Transverse colon (tissue), 3 donors: ENCODE data around the gene VAV2.

Experiments
- CTCF ChIP-seq, 5 experiments: fragments of 200-600 bp in 3 of 5; fragments of 450-650 bp in 2 of 5; sonication (generic) in 3 of 5; IDR thresholded peaks; 1 replicate in 2 of 5; 2 replicates in 3 of 5; pipeline ENCODE4 v1.5.1; 2016 to 2017; ENCODE audit warnings: antibody characterized with exemption in 5 of 5, inconsistent platforms in 3 of 5, mild to moderate bottlenecking in 2 of 5, moderate library complexity in 1 of 5
- POLR2A ChIP-seq: fragments of 450-650 bp; IDR thresholded peaks from one replicate; pipeline ENCODE4 v1.6.1; 2016; ENCODE audit warnings: antibody characterized with exemption, mild to moderate bottlenecking, moderate library complexity

GRCh38 chr9:133946840-133947486 is 45.2 kb downstream of the VAV2 start:
- TF ChIP-seq CTCF (IDR thresholded peaks at IDR 0.05) (no peak), POLR2A (no peak)
